ENCODE measurements around the gene FAM222A.

DNA sequence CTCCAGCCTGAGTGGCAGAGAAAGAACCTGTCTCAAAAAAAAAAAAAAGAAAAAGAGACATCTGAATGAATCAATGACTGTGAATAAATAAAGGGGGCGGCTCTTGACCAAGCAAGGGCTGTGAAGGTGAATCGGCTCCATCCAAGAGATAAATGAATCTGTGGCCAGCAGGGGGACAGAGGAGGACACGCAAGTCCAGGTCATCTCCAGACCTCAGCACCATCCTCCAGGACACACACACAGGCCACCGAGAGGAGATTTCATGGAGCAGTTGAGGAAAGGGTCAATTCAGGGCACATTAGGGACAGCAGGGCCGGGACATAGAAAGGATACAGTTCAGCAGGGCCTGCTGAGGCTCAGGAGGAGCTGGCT lies 98.0 kb downstream of the FAM222A start:
- TF ChIP-seq, protein P1, sequence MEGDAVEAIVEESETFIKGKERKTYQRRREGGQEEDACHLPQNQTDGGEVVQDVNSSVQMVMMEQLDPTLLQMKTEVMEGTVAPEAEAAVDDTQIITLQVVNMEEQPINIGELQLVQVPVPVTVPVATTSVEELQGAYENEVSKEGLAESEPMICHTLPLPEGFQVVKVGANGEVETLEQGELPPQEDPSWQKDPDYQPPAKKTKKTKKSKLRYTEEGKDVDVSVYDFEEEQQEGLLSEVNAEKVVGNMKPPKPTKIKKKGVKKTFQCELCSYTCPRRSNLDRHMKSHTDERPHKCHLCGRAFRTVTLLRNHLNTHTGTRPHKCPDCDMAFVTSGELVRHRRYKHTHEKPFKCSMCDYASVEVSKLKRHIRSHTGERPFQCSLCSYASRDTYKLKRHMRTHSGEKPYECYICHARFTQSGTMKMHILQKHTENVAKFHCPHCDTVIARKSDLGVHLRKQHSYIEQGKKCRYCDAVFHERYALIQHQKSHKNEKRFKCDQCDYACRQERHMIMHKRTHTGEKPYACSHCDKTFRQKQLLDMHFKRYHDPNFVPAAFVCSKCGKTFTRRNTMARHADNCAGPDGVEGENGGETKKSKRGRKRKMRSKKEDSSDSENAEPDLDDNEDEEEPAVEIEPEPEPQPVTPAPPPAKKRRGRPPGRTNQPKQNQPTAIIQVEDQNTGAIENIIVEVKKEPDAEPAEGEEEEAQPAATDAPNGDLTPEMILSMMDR (IDR thresholded peaks at IDR 0.05) = no peak; the same call in 1 of the 2 replicates
- TF ChIP-seq, protein P2, sequence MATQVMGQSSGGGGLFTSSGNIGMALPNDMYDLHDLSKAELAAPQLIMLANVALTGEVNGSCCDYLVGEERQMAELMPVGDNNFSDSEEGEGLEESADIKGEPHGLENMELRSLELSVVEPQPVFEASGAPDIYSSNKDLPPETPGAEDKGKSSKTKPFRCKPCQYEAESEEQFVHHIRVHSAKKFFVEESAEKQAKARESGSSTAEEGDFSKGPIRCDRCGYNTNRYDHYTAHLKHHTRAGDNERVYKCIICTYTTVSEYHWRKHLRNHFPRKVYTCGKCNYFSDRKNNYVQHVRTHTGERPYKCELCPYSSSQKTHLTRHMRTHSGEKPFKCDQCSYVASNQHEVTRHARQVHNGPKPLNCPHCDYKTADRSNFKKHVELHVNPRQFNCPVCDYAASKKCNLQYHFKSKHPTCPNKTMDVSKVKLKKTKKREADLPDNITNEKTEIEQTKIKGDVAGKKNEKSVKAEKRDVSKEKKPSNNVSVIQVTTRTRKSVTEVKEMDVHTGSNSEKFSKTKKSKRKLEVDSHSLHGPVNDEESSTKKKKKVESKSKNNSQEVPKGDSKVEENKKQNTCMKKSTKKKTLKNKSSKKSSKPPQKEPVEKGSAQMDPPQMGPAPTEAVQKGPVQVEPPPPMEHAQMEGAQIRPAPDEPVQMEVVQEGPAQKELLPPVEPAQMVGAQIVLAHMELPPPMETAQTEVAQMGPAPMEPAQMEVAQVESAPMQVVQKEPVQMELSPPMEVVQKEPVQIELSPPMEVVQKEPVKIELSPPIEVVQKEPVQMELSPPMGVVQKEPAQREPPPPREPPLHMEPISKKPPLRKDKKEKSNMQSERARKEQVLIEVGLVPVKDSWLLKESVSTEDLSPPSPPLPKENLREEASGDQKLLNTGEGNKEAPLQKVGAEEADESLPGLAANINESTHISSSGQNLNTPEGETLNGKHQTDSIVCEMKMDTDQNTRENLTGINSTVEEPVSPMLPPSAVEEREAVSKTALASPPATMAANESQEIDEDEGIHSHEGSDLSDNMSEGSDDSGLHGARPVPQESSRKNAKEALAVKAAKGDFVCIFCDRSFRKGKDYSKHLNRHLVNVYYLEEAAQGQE (IDR thresholded peaks at IDR 0.05; ENCODE audit: insufficient read depth in 1 of 2, low read depth in 2 of 2, low read length in 1 of 2) = no peak
